Colonic mucosa (tissue), 4 donors: ENCODE measurements around the gene RAB15. TPM values are rescaled to one million over a fixed set of nuclear protein-coding genes. Genes with fewer than 3 reads are reported as not detected.

Source experiments
- DNase-seq: peaks from one replicate; pipeline ENCODE4 v3.0.0-alpha.2; 2020
- H3K27ac ChIP-seq: fragments of 200-600 bp; one replicate; pipeline ENCODE4 v1.8.0; 2021
- H3K27me3 ChIP-seq: fragments of 200-600 bp; one replicate; pipeline ENCODE4 v1.8.0; 2021
- H3K36me3 ChIP-seq: fragments of 200-600 bp; one replicate; pipeline ENCODE4 v1.8.0; 2021
- H3K4me1 ChIP-seq: fragments of 200-600 bp; one replicate; pipeline ENCODE4 v1.8.0; 2021; ENCODE audit warnings: mild to moderate bottlenecking
- H3K4me3 ChIP-seq: fragments of 200-600 bp; one replicate; pipeline ENCODE4 v1.8.0; 2021
- H3K9ac ChIP-seq, 2 donors: one replicate each; pipeline ENCODE4 v1.7.0; 2013; ENCODE audit warnings: control low read depth in 2 of 2, low read depth in 2 of 2, low read length in 2 of 2
- H3K9me3 ChIP-seq: fragments of 200-600 bp; one replicate; pipeline ENCODE4 v1.8.0; 2021
- intact Hi-C: fragments of 100-400 bp; cut with DNase I; formaldehyde crosslinking; loops from one replicate; pipeline ENCODE4 v1.14.1; 2022
- total RNA-seq, 2 donors: library from RNA; stranded (reverse); fragmentation: NEBNext Ultra II Directional in 1 of 2; extraction: Animal tissue kit (Norgen Biotek cat#: 25700) in 1 of 2; gene quantifications; one replicate each; pipeline ENCODE4 v1.2.1, GENCODE V29; 2021
- TF ChIP-seq, protein P1 (sequence below): fragments of 200-600 bp; IDR thresholded peaks from one replicate; pipeline ENCODE4 v1.8.0; 2022; ENCODE audit warnings: antibody characterized with exemption, mild to moderate bottlenecking
- donor health status: healthy.
- donor health status: DM: no; HTN: no; CAD: no.
- donor health status: DM: no; HTN: no; CAD: no.

Gene RAB15
- total RNA-seq, 2 donors from 2014 or later = 33.3 to 43.8 TPM

DNA sequence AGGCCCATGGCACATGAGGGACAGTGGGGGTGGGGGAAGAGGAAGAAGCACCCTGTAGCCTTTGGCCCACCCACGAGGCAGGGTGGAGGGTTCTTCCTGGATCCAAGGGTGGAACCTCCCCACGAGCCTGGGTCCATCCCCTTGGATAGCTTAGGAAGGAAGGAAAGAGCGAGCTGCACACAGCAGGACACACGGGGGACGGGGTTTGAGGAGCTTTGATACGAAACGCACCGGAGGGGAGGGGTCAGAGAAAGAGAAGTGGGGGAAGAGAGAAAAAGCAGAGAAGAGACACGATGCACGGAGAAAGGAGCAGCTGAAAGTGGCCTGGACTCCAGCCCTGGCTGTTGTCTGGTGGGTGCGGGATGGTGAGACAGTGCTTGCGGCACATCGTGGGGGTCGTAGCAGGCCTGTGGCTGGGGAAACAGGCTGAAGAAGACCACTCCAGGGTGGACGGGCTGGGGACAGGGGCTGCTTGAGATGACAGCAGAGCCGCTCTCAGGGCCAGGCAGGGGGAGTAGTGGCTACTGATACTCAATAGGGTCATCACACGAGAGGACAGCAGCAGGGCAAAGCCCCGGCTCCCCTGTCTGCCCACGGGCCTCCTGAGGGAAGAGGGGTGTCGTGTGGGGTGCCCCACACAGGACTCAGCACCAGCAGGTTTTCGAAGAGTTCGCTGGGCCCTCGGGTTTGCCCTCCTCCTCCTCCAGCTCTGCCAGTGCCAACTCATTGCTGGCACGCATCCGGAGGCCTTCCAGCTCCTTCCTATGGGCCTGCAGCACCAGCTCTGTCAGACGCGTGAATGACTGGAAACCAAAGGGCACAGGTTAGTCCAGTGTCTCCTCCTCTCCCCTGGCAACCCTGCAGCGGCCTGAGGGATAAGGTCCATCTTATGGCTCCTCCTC is 24.2 kb downstream of the RAB15 start:
- H3K4me3 ChIP-seq = no peak overlapping the region
- peaks cover 8% of the 10 kb centered on the region for H3K4me1 ChIP-seq
- no peaks in the 10 kb centered on the region for H3K9me3 ChIP-seq
- H3K27me3 ChIP-seq = no peaks in the 10 kb centered on the region
- intact Hi-C loops = no loop called here
- no peak for DNase-seq
- no peak overlapping the region for H3K27ac ChIP-seq
- H3K36me3 ChIP-seq = no peaks in the 10 kb centered on the region
- TF ChIP-seq, protein P1, sequence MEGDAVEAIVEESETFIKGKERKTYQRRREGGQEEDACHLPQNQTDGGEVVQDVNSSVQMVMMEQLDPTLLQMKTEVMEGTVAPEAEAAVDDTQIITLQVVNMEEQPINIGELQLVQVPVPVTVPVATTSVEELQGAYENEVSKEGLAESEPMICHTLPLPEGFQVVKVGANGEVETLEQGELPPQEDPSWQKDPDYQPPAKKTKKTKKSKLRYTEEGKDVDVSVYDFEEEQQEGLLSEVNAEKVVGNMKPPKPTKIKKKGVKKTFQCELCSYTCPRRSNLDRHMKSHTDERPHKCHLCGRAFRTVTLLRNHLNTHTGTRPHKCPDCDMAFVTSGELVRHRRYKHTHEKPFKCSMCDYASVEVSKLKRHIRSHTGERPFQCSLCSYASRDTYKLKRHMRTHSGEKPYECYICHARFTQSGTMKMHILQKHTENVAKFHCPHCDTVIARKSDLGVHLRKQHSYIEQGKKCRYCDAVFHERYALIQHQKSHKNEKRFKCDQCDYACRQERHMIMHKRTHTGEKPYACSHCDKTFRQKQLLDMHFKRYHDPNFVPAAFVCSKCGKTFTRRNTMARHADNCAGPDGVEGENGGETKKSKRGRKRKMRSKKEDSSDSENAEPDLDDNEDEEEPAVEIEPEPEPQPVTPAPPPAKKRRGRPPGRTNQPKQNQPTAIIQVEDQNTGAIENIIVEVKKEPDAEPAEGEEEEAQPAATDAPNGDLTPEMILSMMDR = no peak
- no peak overlapping the region for H3K9ac ChIP-seq

DNA sequence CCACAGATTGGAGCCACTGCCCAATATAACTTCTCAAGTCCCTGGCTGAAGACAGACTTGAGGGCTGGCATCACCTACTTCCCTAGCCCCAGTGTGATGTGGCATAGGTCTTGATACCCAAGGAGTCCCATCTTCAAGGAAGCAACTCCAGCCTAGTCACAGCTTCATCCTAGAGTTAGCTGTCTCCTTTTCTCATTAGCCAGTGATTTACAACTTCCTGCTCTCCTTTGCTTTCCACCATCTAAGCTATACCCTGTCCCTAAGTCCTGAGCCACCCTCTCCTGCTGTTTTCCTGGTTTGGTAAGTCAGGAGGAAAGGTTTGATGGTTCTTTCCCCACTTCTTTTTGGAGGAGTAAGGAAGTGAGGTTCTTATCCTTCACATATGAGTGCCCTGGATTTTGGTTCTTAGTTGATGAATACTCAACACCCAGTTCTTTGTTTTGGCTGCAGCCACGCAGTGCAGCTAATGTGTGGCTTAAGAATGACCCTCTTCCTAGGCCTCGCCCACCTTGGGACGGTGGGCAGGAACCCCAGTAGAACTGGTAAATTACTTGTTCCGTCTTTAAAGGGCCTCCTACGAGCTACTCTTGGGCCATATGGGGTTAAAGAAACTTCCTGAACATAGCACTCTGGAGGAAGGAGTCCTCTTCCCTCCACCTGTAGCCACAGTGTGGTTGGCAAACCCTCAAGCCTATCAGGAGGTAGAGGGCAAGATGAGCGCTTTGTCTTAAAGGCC is 25.7 kb downstream of the RAB15 start:
- Histone ChIP-seq H3K27ac (no peak overlapping the region), H3K27me3 (no peaks in the 10 kb centered on the region), H3K9ac (no peak overlapping the region), H3K4me1 (peaks cover 8% of the 10 kb centered on the region), H3K4me3 (no peak overlapping the region), H3K36me3 (no peaks in the 10 kb centered on the region), H3K9me3 (no peaks in the 10 kb centered on the region)
- TF ChIP-seq, protein P1 = no peak
- no peak for DNase-seq
- intact Hi-C loops = no loop called here

DNA sequence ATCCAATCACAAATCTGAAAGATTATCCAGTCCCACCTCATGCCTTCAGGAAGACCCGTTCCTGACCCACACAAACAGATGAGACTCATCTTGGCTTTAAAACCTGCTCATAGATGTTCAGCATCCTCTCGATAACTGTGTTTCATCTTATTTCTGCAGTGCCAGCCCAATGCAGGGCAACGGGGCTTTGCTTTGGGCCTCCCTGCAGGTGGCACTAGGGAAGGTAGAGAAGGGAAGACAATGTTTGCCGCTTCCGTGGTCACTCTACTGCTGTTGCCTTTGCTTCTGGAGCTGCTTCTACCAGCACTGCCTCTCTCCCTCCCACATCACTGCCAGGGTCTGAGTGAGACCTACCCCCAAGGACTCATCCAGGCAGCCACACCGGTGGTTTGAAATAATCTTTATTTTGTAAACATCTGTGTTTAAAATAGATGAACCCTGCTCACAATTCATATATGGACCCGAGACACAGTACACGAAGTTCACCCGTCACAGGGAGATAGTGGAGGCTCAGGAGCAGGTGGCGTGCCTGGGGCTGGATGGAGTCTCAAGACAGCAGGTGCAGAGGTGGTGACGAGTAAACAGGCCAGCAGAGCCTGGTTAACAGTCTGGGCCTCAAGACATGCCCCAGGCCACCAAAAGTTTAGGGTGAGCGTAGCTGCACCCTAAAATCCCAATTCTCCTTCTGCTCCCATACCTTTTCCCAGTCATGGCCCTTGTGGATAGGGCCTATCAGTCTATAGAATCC is 26.5 kb downstream of the RAB15 start:
- Histone ChIP-seq H3K4me3 (no peak overlapping the region), H3K36me3 (no peaks in the 10 kb centered on the region), H3K9ac (no peak overlapping the region), H3K27ac (no peak overlapping the region), H3K9me3 (no peaks in the 10 kb centered on the region), H3K27me3 (no peaks in the 10 kb centered on the region), H3K4me1 (peaks cover 8% of the 10 kb centered on the region)
- TF ChIP-seq, protein P1 = no peak
- DNase-seq = no peak
- intact Hi-C loops = no loop called here

DNA sequence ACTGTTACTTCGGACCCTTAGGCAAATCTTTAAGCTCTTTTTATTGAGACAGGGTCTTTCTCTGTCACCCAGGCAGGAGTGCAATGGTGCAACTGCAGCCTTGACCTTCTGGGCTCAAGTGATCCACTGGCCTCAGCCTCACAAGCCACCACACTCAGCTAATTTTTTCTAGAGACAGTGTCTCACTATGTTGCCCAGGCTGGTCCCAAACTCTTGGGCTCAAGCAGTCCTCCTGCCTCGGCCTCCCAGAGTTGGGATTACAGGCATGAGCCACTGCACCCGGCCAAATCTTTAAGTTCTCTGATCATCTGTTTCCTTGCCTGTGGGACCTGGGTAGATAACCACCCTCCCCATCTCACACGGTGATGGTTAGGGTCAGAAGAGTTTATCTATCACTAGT is 27.3 kb downstream of the RAB15 start:
- no peaks in the 10 kb centered on the region for H3K36me3 ChIP-seq
- intact Hi-C loops = no loop called here
- H3K9ac ChIP-seq = no peak overlapping the region
- no peak overlapping the region for H3K4me3 ChIP-seq
- DNase-seq = peak; percentile 12
- no peaks in the 10 kb centered on the region for H3K9me3 ChIP-seq
- H3K4me1 ChIP-seq = peaks cover 8% of the 10 kb centered on the region
- TF ChIP-seq, protein P1 = no peak
- H3K27me3 ChIP-seq = no peaks in the 10 kb centered on the region
- no peak overlapping the region for H3K27ac ChIP-seq

DNA sequence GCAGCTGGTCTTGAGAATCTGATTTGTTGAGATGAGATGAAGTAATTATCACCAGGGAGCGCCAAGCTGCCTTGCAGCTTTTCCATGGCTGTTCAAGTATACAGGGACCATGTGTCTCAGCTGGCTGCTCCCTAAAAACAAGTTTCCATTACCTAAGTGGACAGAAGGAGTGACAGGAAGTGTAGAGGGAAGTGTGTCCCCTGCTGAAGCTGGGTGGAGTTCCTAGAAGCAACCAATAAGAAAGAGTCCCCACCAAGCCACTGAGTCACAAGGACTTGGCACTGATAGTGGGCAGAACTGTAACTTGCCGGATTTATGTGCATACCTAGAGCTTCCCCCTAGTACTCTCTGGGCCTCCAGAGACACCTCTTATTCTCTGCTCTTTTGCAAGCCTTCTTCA is 28.1 kb downstream of the RAB15 start:
- H3K36me3 ChIP-seq = no peaks in the 10 kb centered on the region

More for the DNA sequence above, 28.1 kb downstream of the RAB15 start:
- H3K4me3 ChIP-seq = no peak overlapping the region
- intact Hi-C loops = no loop called here
- TF ChIP-seq, protein P1 = no peak
- peak overlapping the region; percentile 80 for H3K27ac ChIP-seq
- no peaks in the 10 kb centered on the region for H3K9me3 ChIP-seq
- no peak overlapping the region for H3K9ac ChIP-seq
- H3K4me1 ChIP-seq = peaks cover 8% of the 10 kb centered on the region
- H3K27me3 ChIP-seq = no peaks in the 10 kb centered on the region
- peak; percentile 26 for DNase-seq
